Panc1 (cell line): ENCODE data around the gene C9orf153. TPM values are rescaled to one million over a fixed set of nuclear protein-coding genes. Genes with fewer than 3 reads are reported as not detected.

Experiments used
- ATAC-seq: fragments of 200-7000 bp; cut with Tn5 transposase; 2 replicates; pipeline ENCODE4 v1.9.1; 2020; ENCODE audit warnings: mild to moderate bottlenecking, moderate library complexity
- BruUV-seq: library from RNA; stranded (reverse); fragments of 400-500 nt; replicated peaks from 2 replicates; lab custom pipeline; 2021; lab: Mats Ljungman, UMichigan
- CTCF ChIA-PET: fragments of 300-600 bp; sonication (Branson Sonifier 250); formaldehyde crosslinking; loops from one replicate; lab custom pipeline; 2022; ENCODE audit warnings: antibody characterized with exemption; lab: Charles Lee
- POLR2A ChIA-PET: fragments of 300-600 bp; sonication (Branson Sonifier 250); formaldehyde crosslinking; loops from one replicate; lab custom pipeline; 2022; ENCODE audit warnings: antibody characterized with exemption; lab: Charles Lee
- DNase-seq: peaks from one replicate; pipeline ENCODE4 v3.0.0-alpha.2; 2010; ENCODE audit warnings: low read depth, low spot score
- H3K27ac ChIP-seq: 2 replicates; pipeline ENCODE4 v1.5.1; 2011; ENCODE audit warnings: mild to moderate bottlenecking, low read length, inconsistent platforms
- H3K27me3 ChIP-seq: fragments of 200-500 bp; sonication (Bioruptor generic); 2 replicates; pipeline ENCODE4 v1.6.0; 2014; ENCODE audit warnings: low read length, inconsistent platforms; ENCODE audit not compliant: control insufficient read depth, insufficient read depth
- H3K36me3 ChIP-seq: fragments of 200-500 bp; sonication (Bioruptor generic); 2 replicates; pipeline ENCODE4 v1.5.1; 2014; ENCODE audit warnings: inconsistent platforms, mild to moderate bottlenecking, low read length, moderate library complexity; ENCODE audit not compliant: control insufficient read depth, insufficient read depth
- H3K4me1 ChIP-seq: 2 replicates; pipeline ENCODE4 v1.5.1; 2011; ENCODE audit warnings: inconsistent platforms, mild to moderate bottlenecking, low read length, moderate library complexity; ENCODE audit not compliant: control insufficient read depth, insufficient read depth
- H3K4me3 ChIP-seq, 2 experiments: 2 replicates each; pipeline ENCODE4 v1.5.1; 2011 to 2012; ENCODE audit warnings: low read depth in 2 of 2, low read length in 2 of 2, mild to moderate bottlenecking in 2 of 2, inconsistent platforms in 1 of 2, moderate library complexity in 1 of 2
- H3K9me3 ChIP-seq: fragments of 200-500 bp; sonication (Bioruptor generic); 2 replicates; pipeline ENCODE4 v1.5.1; 2014; ENCODE audit warnings: low read depth, mild to moderate bottlenecking, inconsistent platforms, low read length, moderate library complexity; ENCODE audit not compliant: control insufficient read depth, insufficient read depth
- CTCF ChIP-seq: fragments of 450-650 bp; IDR thresholded peaks from 2 replicates; pipeline ENCODE4 v1.5.1; 2017; ENCODE audit warnings: mild to moderate bottlenecking
- POLR2AphosphoS5 ChIP-seq: IDR thresholded peaks from 2 replicates; pipeline ENCODE4 v1.6.1; 2012; ENCODE audit warnings: mild to moderate bottlenecking, low read depth, low read length, moderate library complexity
- REST ChIP-seq, 2 experiments: IDR thresholded peaks; 2 replicates each; pipeline ENCODE4 v1.6.1; 2011 to 2012; ENCODE audit warnings: low read depth in 2 of 2, control low read depth in 1 of 2, low read length in 1 of 2, mild to moderate bottlenecking in 1 of 2, moderate library complexity in 1 of 2; ENCODE audit not compliant: insufficient read depth in 1 of 2
- SIN3A ChIP-seq: IDR thresholded peaks from 2 replicates; pipeline ENCODE4 v1.6.1; 2012; ENCODE audit warnings: low read depth, mild to moderate bottlenecking, low read length, moderate library complexity, borderline replicate concordance; ENCODE audit not compliant: insufficient read depth
- TCF7L2 ChIP-seq: IDR thresholded peaks from 2 replicates; pipeline ENCODE4 v1.6.1; 2011; ENCODE audit warnings: mild to moderate bottlenecking, low read depth, low read length, inconsistent platforms
- in situ Hi-C: cut with HindIII; loops from 2 replicates; pipeline ENCODE4 v1.10.0; 2016; ENCODE audit warnings: low sequenced_read_pairs, low pct_unique_long_range_greater_than_20kb
- intact Hi-C: fragments of 100-400 bp; cut with micrococcal nuclease; formaldehyde crosslinking; loops from one replicate; pipeline ENCODE4 v1.10.0; 2022; ENCODE audit not compliant: unreplicated experiment
- total RNA-seq: library from RNA; stranded (reverse); gene quantifications from one replicate; pipeline ENCODE4 v1.2.1, GENCODE V29; 2021; ENCODE audit not compliant: unreplicated experiment

C9orf153 gene
- total RNA-seq, 1 experiment from 2014 or later = not detected

GRCh38 chr9:86230858-86231257 is 28.6 kb downstream of the C9orf153 start:
- no peak for DNase-seq
- Histone ChIP-seq H3K27ac (no peak overlapping the region), H3K4me3 (no peak overlapping the region), H3K36me3 (no peaks in the 10 kb centered on the region), H3K27me3 (no peaks in the 10 kb centered on the region), H3K9me3 (no peaks in the 10 kb centered on the region), H3K4me1 (no peaks in the 10 kb centered on the region)
- in situ Hi-C loops = no loop called here
- POLR2A ChIA-PET = no interaction called here
- CTCF ChIA-PET = no interaction called here
- intact Hi-C loops = loop anchor here (10.0 kb wide), 1 partner anchor 196 kb away; no protein-coding TSS in a partner anchor
- BruUV-seq = no TSS peak
- TF ChIP-seq CTCF (no peak), TCF7L2 (no peak)
- ATAC-seq = no peak

GRCh38 chr9:86222667-86223066 is 36.8 kb downstream of the C9orf153 start:
- no peak overlapping the region for H3K4me3 ChIP-seq
- H3K27me3 ChIP-seq = no peaks in the 10 kb centered on the region
- ChIA-PET CTCF (no interaction called here), POLR2A (no interaction called here)
- H3K4me1 ChIP-seq = no peaks in the 10 kb centered on the region
- H3K9me3 ChIP-seq = no peaks in the 10 kb centered on the region
- TF ChIP-seq CTCF = no peak
- TF ChIP-seq POLR2AphosphoS5 = no peak
- TF ChIP-seq TCF7L2 = no peak
- TF ChIP-seq REST (IDR thresholded peaks at IDR 0.05; ENCODE audit: insufficient read depth in 1 of 2, low read depth in 2 of 2, low read length in 1 of 2) = no peak
- no peak for TF ChIP-seq SIN3A
- in situ Hi-C loops (no loop called here), intact Hi-C loops (no loop called here)
- no TSS peak for BruUV-seq
- ATAC-seq (no peak), DNase-seq (no peak)
- no peaks in the 10 kb centered on the region for H3K36me3 ChIP-seq
- H3K27ac ChIP-seq = no peak overlapping the region
